22Rv1 (cell line): ENCODE data around the gene KRTAP2-4.

ENCODE experiments used
- ZFX ChIP-seq: fragments of 450-650 bp; IDR thresholded peaks from 2 replicates; pipeline ENCODE4 v1.6.1; 2017; ENCODE audit warnings: antibody characterized with exemption, borderline replicate concordance
- TF ChIP-seq, protein P1 (sequence below): fragments of 450-650 bp; IDR thresholded peaks from 2 replicates; pipeline ENCODE4 v1.5.1; 2017; ENCODE audit warnings: mild to moderate bottlenecking

DNA sequence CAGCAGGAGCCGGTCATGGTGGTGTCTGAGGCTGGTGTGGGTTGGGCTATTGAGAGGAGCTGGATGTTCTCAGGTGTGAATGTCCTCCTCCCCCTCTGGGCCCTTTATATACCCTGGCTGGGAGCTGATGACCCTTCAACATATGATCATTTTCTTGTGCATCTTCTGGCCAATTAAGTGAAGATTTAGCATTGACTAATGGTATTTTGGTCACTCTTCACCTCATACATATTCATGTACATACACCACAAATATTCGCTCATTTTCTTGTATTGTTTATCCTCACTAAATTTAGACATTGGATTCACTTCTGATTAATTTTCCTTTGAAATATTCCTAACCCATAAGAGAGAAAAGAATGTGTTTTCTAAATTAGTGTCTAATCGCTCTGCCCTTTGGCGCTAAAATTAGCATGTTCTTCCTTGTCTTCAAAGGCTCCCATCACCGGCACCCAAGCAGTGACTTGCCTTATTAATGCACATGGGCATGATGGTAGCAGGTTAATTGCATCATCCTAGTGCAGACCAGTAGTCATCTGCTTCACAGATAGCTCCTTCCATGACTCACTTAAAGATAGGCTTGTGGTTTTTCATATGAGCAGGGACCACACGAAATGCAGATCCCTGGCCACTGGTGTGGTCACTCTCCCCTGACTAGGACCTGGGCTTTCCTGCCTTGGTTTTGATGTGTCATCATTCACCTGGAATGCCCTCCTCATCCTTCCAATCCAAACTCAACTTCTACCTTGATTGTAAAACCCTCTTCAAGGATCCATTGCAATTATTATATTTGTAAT, at the start of gene KRTAP2-4:
- TF ChIP-seq, protein P1, sequence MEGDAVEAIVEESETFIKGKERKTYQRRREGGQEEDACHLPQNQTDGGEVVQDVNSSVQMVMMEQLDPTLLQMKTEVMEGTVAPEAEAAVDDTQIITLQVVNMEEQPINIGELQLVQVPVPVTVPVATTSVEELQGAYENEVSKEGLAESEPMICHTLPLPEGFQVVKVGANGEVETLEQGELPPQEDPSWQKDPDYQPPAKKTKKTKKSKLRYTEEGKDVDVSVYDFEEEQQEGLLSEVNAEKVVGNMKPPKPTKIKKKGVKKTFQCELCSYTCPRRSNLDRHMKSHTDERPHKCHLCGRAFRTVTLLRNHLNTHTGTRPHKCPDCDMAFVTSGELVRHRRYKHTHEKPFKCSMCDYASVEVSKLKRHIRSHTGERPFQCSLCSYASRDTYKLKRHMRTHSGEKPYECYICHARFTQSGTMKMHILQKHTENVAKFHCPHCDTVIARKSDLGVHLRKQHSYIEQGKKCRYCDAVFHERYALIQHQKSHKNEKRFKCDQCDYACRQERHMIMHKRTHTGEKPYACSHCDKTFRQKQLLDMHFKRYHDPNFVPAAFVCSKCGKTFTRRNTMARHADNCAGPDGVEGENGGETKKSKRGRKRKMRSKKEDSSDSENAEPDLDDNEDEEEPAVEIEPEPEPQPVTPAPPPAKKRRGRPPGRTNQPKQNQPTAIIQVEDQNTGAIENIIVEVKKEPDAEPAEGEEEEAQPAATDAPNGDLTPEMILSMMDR, result no peak
- TF ChIP-seq ZFX, result no peak
